NCI-H2196 treated with DMSO at 0.1 percent for 48 hours (cell line): ENCODE data around the gene DTNA.

Experiments
- DNase-seq: peaks from one replicate; lab custom pipeline; 2025; ENCODE audit not compliant: unreplicated experiment; lab: John Stamatoyannopoulos, UW

DTNA gene

GRCh38 chr18:34767601-34768027 is 57.5 kb downstream of the DTNA start:
- DNase-seq, result no peak

DNA sequence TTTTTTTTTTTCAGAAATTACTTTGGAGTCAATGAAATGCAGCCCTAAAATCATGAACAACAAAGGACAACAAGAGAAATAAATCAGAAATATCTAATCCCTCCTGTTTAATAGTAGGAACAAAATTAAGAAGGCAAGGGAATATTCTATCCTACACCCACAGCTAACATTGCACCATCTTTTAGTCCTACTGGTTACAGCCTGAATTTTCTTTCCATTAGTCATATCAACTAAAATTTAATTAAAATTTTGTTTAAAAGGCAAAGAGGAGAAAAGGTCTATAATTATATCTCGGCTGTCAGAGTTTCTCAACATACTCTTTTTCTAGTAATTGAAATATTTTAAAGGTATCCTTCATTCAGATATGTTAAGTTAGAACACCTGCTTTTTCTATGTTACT is 61.9 kb downstream of the DTNA start:
- DNase-seq, result no peak

DNA sequence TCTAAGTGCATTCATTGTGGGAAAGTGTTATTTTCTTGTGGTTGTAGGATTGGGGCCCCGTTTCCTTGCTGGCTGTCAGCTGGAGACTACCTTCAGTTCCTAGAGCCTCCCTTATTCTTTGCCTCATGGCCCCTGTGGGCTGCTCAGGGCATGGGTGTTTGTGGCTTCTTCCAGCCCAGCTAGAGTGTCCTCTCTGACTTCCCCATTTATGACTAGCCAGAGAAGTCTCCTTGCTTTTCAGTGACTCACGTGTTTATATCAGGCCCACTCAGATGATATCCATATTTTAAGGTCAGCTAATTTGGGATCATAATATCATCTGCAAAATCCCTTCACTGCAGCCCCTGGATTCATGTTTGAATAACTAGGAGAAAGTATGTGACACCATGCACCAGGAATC is 62.8 kb downstream of the DTNA start:
- DNase-seq, result no peak

GRCh38 chr18:34773378-34773777 is 63.3 kb downstream of the DTNA start:
- no peak for DNase-seq

GRCh38 chr18:34773961-34774766 is 64.1 kb downstream of the DTNA start:
- DNase-seq, result peak; percentile 36

DNA sequence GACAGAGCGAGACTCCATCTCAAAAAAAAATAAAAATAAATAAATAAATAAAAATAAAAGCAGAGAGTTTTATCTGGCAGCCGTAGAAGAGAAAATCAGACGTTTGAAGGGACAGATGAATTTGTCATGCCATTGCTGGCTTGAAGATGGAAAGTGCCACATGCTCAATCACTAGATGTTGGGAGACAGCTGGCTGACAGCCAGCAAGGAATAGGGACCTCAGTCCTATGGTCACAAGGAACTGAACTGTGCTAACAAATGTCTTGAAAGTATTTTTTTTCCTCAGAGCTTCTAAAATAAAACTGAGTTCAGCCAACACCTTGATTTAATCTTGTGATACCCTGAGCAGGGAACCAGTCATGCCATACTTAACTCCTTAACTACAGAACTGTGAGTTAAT is 65.4 kb downstream of the DTNA start:
- DNase-seq, result no peak

DNA sequence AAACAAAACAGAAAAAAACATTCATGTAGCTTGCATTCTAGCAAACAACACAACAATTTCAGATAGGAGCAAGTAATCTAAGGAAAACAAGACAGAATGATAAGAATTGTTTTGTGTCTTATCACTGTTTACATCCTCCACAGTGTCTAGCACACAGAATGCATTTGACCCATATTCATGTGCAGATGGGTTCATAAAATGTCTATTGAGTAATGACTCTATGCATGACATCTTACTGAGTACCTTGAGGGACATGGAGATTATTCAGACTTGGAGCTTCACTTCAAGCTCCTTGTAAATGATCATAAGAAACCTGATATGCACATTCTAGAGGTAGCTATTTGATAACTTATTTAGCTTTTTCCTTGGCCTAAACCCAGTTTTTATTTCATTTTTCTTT is 69.0 kb downstream of the DTNA start:
- DNase-seq, result no peak

GRCh38 chr18:34780856-34781255 is 70.8 kb downstream of the DTNA start:
- no peak for DNase-seq

- DNase-seq, result no peak
Measured at GRCh38 chr18:34783501-34783900, 73.4 kb downstream of the DTNA start.

DNA sequence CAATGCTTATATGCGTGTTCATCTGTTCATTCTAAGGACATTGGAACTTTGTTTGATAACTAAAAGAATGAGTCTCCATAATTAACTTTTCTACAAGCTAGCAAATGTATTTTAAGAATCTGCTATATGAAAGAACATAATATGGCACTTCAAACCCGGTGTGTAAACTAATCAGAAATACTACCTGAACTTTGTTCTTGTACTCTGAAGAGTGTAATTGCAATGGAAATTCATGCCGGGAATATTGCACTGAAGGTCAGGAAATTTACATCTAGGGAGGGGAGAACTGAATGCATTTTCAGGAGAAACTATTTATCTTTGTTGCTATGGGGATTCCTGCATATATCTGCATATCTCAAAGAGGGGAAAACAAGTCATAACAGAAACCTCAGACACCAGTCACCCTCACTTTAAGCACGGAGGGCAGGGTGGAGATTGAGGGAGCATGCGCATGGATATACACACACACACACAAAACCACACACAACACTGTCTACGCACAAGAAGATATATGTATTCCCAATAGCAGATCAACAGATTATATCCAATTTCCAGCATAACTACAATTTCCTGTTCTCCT is 76.2 kb downstream of the DTNA start:
- DNase-seq, result no peak

GRCh38 chr18:34787931-34788532 is 77.9 kb downstream of the DTNA start:
- DNase-seq, result peak; percentile 59

- DNase-seq, result no peak
Measured at GRCh38 chr18:34789768-34790344, 79.8 kb downstream of the DTNA start.

GRCh38 chr18:34794348-34794747 is 84.2 kb downstream of the DTNA start:
- no peak for DNase-seq

DNA sequence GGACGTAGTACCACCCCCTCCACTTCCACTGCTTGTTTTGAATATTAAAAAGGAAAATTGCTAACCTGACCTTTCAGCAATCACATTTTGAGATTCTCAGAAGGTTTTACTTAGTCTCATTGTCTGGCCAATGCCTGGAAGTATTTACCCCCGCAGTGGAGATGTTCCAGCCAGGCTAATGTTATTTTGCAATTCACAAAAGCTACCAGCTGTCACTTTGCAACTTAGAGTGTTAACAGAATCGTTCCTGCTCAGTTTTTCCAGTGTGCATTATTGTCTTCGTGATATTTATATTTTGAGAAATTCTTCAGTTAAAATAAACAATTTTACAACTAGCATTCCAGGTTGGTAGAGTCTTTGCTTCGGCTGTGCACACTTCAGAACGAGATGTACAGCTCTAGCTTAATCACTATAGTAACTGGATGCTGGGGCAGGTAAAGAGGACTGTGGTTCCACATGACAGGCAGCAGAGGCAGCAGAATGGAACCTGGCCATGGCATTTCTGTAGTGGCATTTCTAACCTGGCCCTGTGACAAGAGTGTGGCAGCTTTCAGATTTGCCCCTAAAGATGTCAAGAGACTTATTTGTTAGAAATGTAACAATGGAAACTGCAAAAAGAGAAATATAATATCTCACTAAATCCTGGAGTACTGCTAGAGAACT is 85.1 kb downstream of the DTNA start:
- DNase-seq, result no peak

- DNase-seq, result no peak
Measured at GRCh38 chr18:34796035-34796657, 86.0 kb downstream of the DTNA start.

GRCh38 chr18:34799291-34799690 is 89.2 kb downstream of the DTNA start:
- DNase-seq, result no peak

- DNase-seq, result no peak
Measured at GRCh38 chr18:34800381-34800780, 90.3 kb downstream of the DTNA start.

- no peak for DNase-seq
Measured at GRCh38 chr18:34801774-34802173, 91.7 kb downstream of the DTNA start.

GRCh38 chr18:34802959-34803358 is 92.9 kb downstream of the DTNA start:
- no peak for DNase-seq

- no peak for DNase-seq
Measured at GRCh38 chr18:34803877-34804400, 93.8 kb downstream of the DTNA start.
